Measurements from ENCODE around the gene BHMT. TPM values are rescaled to one million over a fixed set of nuclear protein-coding genes. Genes with fewer than 3 reads are reported as not detected.

The BHMT gene
- total RNA-seq = not detected

- Mint-ChIP-seq H3K4me1 (no peaks in the 10 kb centered on the region), H3K4me3 (no peak within 1 kb of the TSS), H3K27ac (no peak within 1 kb of the TSS), H3K36me3 (ENCODE audit: low read depth) (no peaks in the 10 kb centered on the region), H3K27me3 (peaks cover 46% of the 10 kb centered on the region), H3K9me3 (ENCODE audit: low read depth) (no peaks in the 10 kb centered on the region)
- intact Hi-C loops (cut with DNase I, micrococcal nuclease) = no loop called here
- POLR2A ChIA-PET = no interaction called here
- CTCF ChIA-PET = no interaction called here
- DNase-seq (no peak), ATAC-seq (no peak)
Measured at GRCh38 chr5:79111387-79111959, at the start of gene BHMT. Gene BHMT (plus strand): TSS chr5:79111809. CDS start chr5:79111886, 77 bp downstream.

GRCh38 chr5:79062436-79062835 is 49.2 kb upstream of the BHMT start:
- DNase-seq (no peak), ATAC-seq (no peak)
- Mint-ChIP-seq H3K4me1 (no peaks in the 10 kb centered on the region), H3K4me3 (no peak overlapping the region), H3K27me3 (peaks cover 13% of the 10 kb centered on the region), H3K27ac (no peak overlapping the region), H3K36me3 (ENCODE audit: low read depth) (no peaks in the 10 kb centered on the region), H3K9me3 (ENCODE audit: low read depth) (no peaks in the 10 kb centered on the region)
- intact Hi-C loops (cut with DNase I, micrococcal nuclease) = no loop called here
- ChIA-PET POLR2A (no interaction called here), CTCF (interaction anchor here (1.1 to 2.0 kb wide), 2 partner anchors 37 to 70 kb away, joined by 3 to 6 read pairs; no protein-coding TSS in a partner anchor)

- Mint-ChIP-seq H3K4me1 (no peaks in the 10 kb centered on the region), H3K27me3 (peaks cover 33% of the 10 kb centered on the region), H3K4me3 (no peak within 1 kb of the TSS), H3K9me3 (ENCODE audit: low read depth) (peaks cover 2% of the 10 kb centered on the region), H3K27ac (no peak within 1 kb of the TSS), H3K36me3 (ENCODE audit: low read depth) (no peaks in the 10 kb centered on the region)
- ATAC-seq = peak; percentile 49
- peak; percentile 21 for DNase-seq
- ChIA-PET POLR2A (no interaction called here), CTCF (interaction anchor here (0.6 to 1.5 kb wide), 3 partner anchors 13 to 63 kb away, joined by 3 to 4 read pairs (median 4); no protein-coding TSS in a partner anchor)
- intact Hi-C loops (cut with DNase I, micrococcal nuclease) = no loop called here
Measured at GRCh38 chr5:79069488-79070349, 41.9 kb upstream of the BHMT start, which contains the start of the genes BHMT2 and DMGDH. Gene BHMT2 (plus strand): TSS chr5:79069767. CDS start chr5:79069783, 16 bp downstream. Gene DMGDH (minus strand): TSS chr5:79069674. CDS start chr5:79069620, 54 bp downstream.

- Mint-ChIP-seq H3K9me3 (ENCODE audit: low read depth) (peaks cover 2% of the 10 kb centered on the region), H3K4me3 (no peak overlapping the region), H3K27ac (no peak overlapping the region), H3K36me3 (ENCODE audit: low read depth) (no peaks in the 10 kb centered on the region), H3K4me1 (no peaks in the 10 kb centered on the region), H3K27me3 (peaks cover 33% of the 10 kb centered on the region)
- intact Hi-C loops (cut with DNase I, micrococcal nuclease) = no loop called here
- ChIA-PET POLR2A (no interaction called here), CTCF (interaction anchor here (1.2 to 1.5 kb wide), 2 partner anchors 13 to 63 kb away, joined by 4 read pairs; no protein-coding TSS in a partner anchor)
- DNase-seq (no peak), ATAC-seq (no peak)
Measured at GRCh38 chr5:79070350-79070667, 41.3 kb upstream of the BHMT start.

GRCh38 chr5:79074641-79075040 is 37.0 kb upstream of the BHMT start:
- POLR2A ChIA-PET = interaction anchor here (0.6 kb wide), 1 partner anchor 294 kb away, joined by 3 read pairs; no protein-coding TSS in a partner anchor
- CTCF ChIA-PET = interaction anchor here (1.1 to 1.5 kb wide), 5 partner anchors 9 to 58 kb away, joined by 3 to 6 read pairs (median 4); no protein-coding TSS in a partner anchor
- intact Hi-C loops (cut with DNase I, micrococcal nuclease) = no loop called here
- no peak overlapping the region for H3K27ac Mint-ChIP-seq
- H3K27me3 Mint-ChIP-seq = peaks cover 18% of the 10 kb centered on the region
- peak; percentile 30 for ATAC-seq
- H3K36me3 Mint-ChIP-seq (ENCODE audit: low read depth) = no peaks in the 10 kb centered on the region
- H3K4me3 Mint-ChIP-seq = no peak overlapping the region
- H3K9me3 Mint-ChIP-seq (ENCODE audit: low read depth) = peaks cover 2% of the 10 kb centered on the region
- peaks cover 5% of the 10 kb centered on the region for H3K4me1 Mint-ChIP-seq
- no peak for DNase-seq

GRCh38 chr5:79075646-79076426 is 35.8 kb upstream of the BHMT start:
- H3K27ac Mint-ChIP-seq = no peak overlapping the region
- peaks cover 12% of the 10 kb centered on the region for H3K27me3 Mint-ChIP-seq
- peaks cover 2% of the 10 kb centered on the region for H3K9me3 Mint-ChIP-seq (ENCODE audit: low read depth)
- no peak overlapping the region for H3K4me3 Mint-ChIP-seq
- intact Hi-C loops (cut with DNase I, micrococcal nuclease) = no loop called here
- ChIA-PET POLR2A (no interaction called here), CTCF (interaction anchor here (1.2 kb wide), 1 partner anchor 57 kb away, joined by 6 read pairs; no protein-coding TSS in a partner anchor)
- ATAC-seq (no peak), DNase-seq (no peak)
- H3K4me1 Mint-ChIP-seq = peaks cover 5% of the 10 kb centered on the region
- H3K36me3 Mint-ChIP-seq (ENCODE audit: low read depth) = no peaks in the 10 kb centered on the region

- intact Hi-C loops (cut with DNase I, micrococcal nuclease) = no loop called here
Measured at GRCh38 chr5:79076819-79077218, 34.8 kb upstream of the BHMT start.

GRCh38 chr5:79077680-79078365 is 33.8 kb upstream of the BHMT start:
- Mint-ChIP-seq H3K36me3 (ENCODE audit: low read depth) (no peaks in the 10 kb centered on the region), H3K27me3 (no peaks in the 10 kb centered on the region), H3K4me3 (no peak overlapping the region), H3K27ac (no peak overlapping the region), H3K4me1 (peaks cover 5% of the 10 kb centered on the region), H3K9me3 (ENCODE audit: low read depth) (no peaks in the 10 kb centered on the region)
- ChIA-PET CTCF (interaction anchor here (0.6 to 1.6 kb wide), 3 partner anchors 13 to 793 kb away, joined by 3 to 4 read pairs (median 3); no protein-coding TSS in a partner anchor), POLR2A (interaction anchor here (0.5 kb wide), 1 partner anchor 114 kb away, joined by 4 read pairs; no protein-coding TSS in a partner anchor)
- ATAC-seq (no peak), DNase-seq (no peak)
- intact Hi-C loops (cut with DNase I, micrococcal nuclease) = no loop called here

More at GRCh38 chr5:79076819-79077218, 34.8 kb upstream of the BHMT start:
- Mint-ChIP-seq H3K27ac (no peak overlapping the region), H3K9me3 (ENCODE audit: low read depth) (peaks cover 2% of the 10 kb centered on the region), H3K27me3 (peaks cover 3% of the 10 kb centered on the region), H3K36me3 (ENCODE audit: low read depth) (no peaks in the 10 kb centered on the region), H3K4me3 (no peak overlapping the region), H3K4me1 (peaks cover 5% of the 10 kb centered on the region)
- POLR2A ChIA-PET = no interaction called here
- ATAC-seq = no peak
- CTCF ChIA-PET = interaction anchor here (0.6 kb wide), 1 partner anchor 556 kb away, joined by 3 read pairs; no protein-coding TSS in a partner anchor
- no peak for DNase-seq

- Mint-ChIP-seq H3K36me3 (ENCODE audit: low read depth) (no peaks in the 10 kb centered on the region), H3K27me3 (no peaks in the 10 kb centered on the region), H3K27ac (no peak overlapping the region), H3K4me1 (peaks cover 5% of the 10 kb centered on the region), H3K9me3 (ENCODE audit: low read depth) (no peaks in the 10 kb centered on the region), H3K4me3 (no peak overlapping the region)
- intact Hi-C loops (cut with DNase I, micrococcal nuclease) = no loop called here
- POLR2A ChIA-PET = interaction anchor here (0.6 kb wide), 1 partner anchor 325 kb away, joined by 3 read pairs; no protein-coding TSS in a partner anchor
- ATAC-seq (no peak), DNase-seq (no peak)
- CTCF ChIA-PET = no interaction called here
Measured at GRCh38 chr5:79080804-79081203, 30.8 kb upstream of the BHMT start.

- H3K36me3 Mint-ChIP-seq (ENCODE audit: low read depth) = no peaks in the 10 kb centered on the region
- ChIA-PET POLR2A (no interaction called here), CTCF (interaction anchor here (0.6 kb wide), 1 partner anchor 182 kb away, joined by 3 read pairs; no protein-coding TSS in a partner anchor)
- no peak for ATAC-seq
- no peak for DNase-seq
- peaks cover 5% of the 10 kb centered on the region for H3K4me1 Mint-ChIP-seq
- no peaks in the 10 kb centered on the region for H3K27me3 Mint-ChIP-seq
- intact Hi-C loops (cut with DNase I, micrococcal nuclease) = no loop called here
- no peaks in the 10 kb centered on the region for H3K9me3 Mint-ChIP-seq (ENCODE audit: low read depth)
- H3K4me3 Mint-ChIP-seq = no peak overlapping the region
- no peak overlapping the region for H3K27ac Mint-ChIP-seq
Measured at GRCh38 chr5:79081779-79082178, 29.8 kb upstream of the BHMT start.

Data from activated CD4-positive, alpha-beta T cell treated with anti-CD3 and anti-CD28 coated beads for 36 hours (primary cell).